A549 treated with RU486 at 1 μM for 4 hours (cell line): Measurements from ENCODE around the gene AP2M1. TPM values are rescaled to one million over a fixed set of nuclear protein-coding genes. Genes with fewer than 3 reads are reported as not detected.

Experiments used
- total RNA-seq: library from RNA; stranded (reverse); fragments of 200-300 nt; extraction: Qiagen RNA extraction; gene quantifications from 5 replicates; pipeline ENCODE4 v1.2.3, GENCODE V29; 2022; ENCODE audit warnings: low read depth

Gene AP2M1
- 292 to 335 TPM (median 319 TPM) in 5 replicates for total RNA-seq

DNA sequence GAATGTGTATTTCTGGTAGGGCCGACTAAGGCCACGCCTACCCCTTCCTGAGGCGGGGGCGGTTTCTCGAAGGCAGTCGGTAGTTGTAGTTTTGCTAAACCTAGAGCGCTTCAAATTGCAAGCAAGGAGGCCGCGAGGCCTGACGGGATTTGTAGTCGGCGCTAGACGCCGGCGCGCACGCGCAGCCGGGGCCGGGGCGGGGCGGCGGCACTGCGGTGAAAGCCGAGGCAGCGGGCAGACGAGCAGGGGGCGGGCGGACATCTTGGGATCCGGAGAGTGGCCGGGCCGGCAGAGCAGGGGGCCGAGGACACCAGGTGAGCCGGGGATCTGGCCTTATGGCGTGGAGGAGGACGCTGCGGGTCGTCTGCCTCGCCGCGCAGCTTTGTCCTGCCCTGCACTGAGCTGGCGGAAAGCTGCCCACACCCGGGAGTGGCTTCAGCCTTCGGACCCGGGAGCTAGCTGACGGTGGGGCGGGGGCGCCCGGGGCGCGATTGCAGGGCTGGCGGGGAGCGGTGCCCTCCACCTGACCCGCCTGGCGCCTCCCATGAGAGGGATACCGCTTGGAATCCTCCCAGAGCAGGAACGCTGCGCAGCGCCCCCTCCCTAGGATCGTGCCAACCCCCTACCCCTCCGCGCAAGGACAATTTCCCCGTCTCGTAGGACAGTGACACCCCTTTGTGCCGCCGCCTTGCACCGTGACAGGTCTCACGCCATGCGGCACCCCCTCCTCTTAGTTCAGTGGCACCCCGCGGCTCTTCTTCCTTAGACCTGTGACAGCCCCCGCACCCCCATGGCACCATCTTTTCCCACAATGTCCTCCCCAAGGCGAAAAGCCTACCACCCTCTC, at the start of gene AP2M1:
Gene AP2M1, plus strand, starts transcription at position 210 of the 847 bp plus-strand sequence. CDS start 2,139 bp downstream, outside the sequence.

DNA sequence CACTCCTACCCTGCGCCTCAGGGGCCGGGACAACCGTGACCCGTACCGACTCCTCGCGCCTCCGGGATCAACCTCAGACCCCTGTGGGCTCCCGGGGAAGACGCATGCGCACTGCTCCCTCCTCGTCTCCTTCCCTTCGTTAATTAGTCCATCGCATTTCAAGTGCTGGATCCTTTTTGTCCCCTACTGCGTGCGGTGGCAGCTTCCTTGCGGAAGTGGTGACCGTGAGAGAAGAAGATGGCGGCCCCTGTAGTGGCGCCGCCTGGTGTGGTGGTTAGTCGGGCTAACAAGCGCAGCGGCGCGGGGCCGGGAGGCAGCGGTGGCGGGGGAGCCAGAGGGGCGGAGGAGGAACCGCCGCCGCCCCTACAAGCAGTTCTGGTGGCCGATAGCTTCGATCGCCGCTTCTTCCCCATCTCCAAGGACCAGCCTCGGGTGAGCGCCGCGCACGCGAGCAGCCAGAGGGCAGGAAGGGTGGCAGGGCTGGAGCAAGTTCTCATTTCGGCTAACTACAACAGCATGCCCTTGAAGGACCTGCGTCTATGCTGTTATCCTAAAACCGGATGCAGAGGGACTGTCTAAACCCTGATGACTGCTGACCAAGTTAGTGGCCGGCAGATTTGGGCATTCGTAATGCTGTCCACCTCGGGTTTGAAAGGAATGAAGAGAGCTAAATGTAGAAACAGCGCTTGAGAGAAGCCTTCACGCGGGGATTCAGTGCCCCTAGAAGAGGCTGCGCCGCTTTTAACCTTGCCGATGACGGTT, 39.3 kb upstream of the AP2M1 start, which contains the start of gene EIF2B5:
Gene EIF2B5, plus strand, starts transcription at position 210 of the 762 bp plus-strand sequence. Its CDS starts 28 bp downstream, at position 238.

DNA sequence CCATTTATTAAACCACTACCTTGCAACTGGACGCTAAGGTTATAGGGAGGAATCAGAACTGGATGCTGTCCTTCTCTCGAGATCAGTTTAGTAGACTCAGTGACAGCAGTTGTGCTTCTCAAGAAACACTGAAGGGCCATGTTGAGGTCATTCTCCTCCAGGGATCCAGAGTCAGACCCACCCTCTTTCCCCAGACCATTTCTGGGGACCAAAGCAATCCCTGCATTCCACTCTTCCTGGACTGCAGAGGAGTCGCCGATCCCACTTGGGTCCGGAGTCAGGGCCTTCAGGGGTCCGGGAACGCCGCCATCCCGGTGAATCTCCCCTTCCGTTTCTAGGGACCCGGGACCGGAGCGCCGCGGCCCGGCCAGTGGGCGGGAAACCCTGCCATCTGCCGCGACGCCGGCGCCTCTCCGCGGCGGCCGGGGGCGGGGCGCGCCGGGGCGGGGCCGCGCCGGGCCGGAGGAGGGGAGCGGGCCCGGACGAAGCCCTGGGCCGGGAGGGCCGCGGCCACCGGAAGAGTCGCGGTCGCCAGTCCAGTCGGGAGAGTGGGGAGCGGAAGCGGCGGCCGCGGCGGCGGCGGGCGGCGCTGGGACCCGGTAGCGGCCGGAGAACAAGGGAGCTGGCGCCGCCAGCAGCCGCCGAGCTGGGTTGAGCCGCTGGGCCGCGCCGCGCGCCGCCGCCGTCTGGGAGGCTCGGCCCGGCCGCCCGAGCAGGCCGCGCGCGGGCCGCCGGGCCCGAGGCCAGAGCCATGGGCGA, 19.6 kb upstream of the AP2M1 start, which contains the start of gene DVL3:
Gene DVL3, plus strand, starts transcription at position 493 of the 759 bp plus-strand sequence. Its CDS starts 259 bp downstream, at position 752.

DNA sequence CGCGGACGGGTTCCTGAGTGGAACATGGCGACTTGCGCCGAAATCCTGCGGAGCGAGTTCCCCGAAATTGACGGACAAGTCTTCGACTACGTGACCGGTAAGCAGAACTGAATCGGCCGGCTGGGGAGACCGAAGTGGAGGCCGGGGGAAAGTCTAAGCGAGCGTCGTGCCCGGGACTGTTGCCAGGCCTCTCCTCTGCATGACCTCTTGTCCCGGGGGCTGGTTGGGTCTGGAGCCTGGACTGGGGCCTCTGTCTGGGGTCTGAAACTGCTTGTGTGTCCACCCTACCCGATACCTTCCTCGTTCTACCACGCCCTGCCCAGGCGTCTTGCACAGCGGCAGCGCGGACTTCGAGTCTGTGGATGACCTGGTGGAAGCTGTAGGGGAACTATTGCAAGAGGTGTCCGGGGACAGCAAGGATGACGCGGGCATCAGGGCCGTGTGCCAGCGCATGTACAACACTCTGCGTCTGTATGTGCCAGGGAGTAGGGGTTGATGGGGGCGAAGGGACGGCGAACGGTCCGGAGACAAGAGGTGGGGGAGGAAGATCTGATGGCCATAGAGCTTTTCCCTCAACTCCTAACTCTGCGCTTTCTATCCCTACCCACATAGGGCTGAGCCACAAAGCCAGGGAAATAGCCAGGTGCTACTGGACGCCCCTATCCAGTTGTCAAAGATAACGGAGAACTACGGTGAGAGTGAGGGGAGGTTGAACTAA, 11.7 kb downstream of the AP2M1 start, which contains the start of gene ABCF3:
Gene ABCF3, plus strand, starts transcription at position 16 of the 718 bp plus-strand sequence. Its CDS starts 9 bp downstream, at position 25.

DNA sequence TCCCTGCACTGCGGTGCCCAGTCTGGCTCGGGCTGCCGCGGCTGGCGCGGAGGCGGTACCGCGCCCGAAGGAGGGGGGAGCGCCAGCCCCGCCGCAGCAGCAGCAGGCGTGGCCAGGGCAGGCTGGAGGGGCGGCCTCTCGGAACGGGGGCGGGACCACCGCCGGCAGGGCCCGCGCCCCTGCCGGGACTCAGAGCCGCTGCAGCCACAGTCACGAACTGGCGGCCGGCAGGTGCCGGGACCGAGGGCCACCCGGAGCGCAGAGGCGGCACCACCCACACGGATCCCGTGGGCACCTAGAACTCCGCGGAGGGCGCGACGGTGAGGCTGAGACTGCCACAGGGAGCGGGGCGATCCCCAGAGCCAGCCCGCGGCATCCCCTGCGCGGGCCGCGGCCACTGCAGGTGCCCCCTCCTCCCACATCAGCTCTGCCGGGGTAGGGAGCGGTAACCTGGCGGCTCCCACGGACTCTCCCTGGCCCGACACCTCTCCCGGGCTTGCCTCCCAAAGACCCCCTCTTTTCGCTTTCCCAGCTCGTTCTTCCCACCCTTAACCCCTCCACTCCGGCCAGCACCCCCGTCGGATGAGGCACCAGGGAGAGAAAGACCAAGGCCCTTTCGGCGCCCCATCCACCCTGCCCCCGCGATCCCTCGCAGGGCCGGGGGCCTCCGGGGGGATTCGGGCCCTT, 54.9 kb downstream of the AP2M1 start, which contains the start of gene VWA5B2:
Gene VWA5B2, plus strand, starts transcription at position 192 of the 687 bp plus-strand sequence. CDS start 944 bp downstream, outside the sequence.

Other genes with a start within 250 kb of the AP2M1 start
- gene ABCC5, start 157.0 kb upstream of the AP2M1 start, total RNA-seq, result 11.0 to 14.3 TPM (median 13.7 TPM) in 5 replicates
- not detected in 5 replicates for gene HTR3D, start 143.1 kb upstream of the AP2M1 start, total RNA-seq
- gene HTR3C, start 121.8 kb upstream of the AP2M1 start, total RNA-seq, result not detected in 5 replicates
- gene HTR3E, start 77.8 kb upstream of the AP2M1 start, total RNA-seq, result not detected in 5 replicates
- 27.3 to 30.4 TPM (median 28.5 TPM) in 5 replicates for gene EIF2B5, start 39.5 kb upstream of the AP2M1 start, total RNA-seq
- 17.4 to 26.4 TPM (median 25.2 TPM) in 5 replicates for gene DVL3, start 19.5 kb upstream of the AP2M1 start, total RNA-seq
- 33.3 to 36.1 TPM (median 34.4 TPM) in 5 replicates for gene ABCF3, start 11.3 kb downstream of the AP2M1 start, total RNA-seq
- 0.24 to 0.54 TPM (median 0.44 TPM) in 5 replicates for gene VWA5B2, start 54.7 kb downstream of the AP2M1 start, total RNA-seq
- 54.1 to 81.7 TPM (median 74.6 TPM) in 5 replicates for gene ALG3, start 74.1 kb downstream of the AP2M1 start, total RNA-seq
- gene EEF1AKMT4, start 74.8 kb downstream of the AP2M1 start, total RNA-seq, result 8.7 to 14.7 TPM (median 12.7 TPM) in 5 replicates
- 0.72 to 1.6 TPM (median 1.3 TPM) in 5 replicates for gene CAMK2N2, start 86.7 kb downstream of the AP2M1 start, total RNA-seq
- gene ECE2, start 101.2 kb downstream of the AP2M1 start, total RNA-seq, result not detected in 5 replicates
- 323 to 418 TPM (median 327 TPM) in 5 replicates for gene PSMD2, start 124.4 kb downstream of the AP2M1 start, total RNA-seq
- 253 to 285 TPM (median 259 TPM) in 5 replicates for gene EIF4G1, start 139.8 kb downstream of the AP2M1 start, total RNA-seq
- gene FAM131A, start 162.7 kb downstream of the AP2M1 start, total RNA-seq, result 7.5 to 11.3 TPM (median 10.3 TPM) in 5 replicates
- gene CLCN2, start 186.8 kb downstream of the AP2M1 start, total RNA-seq, result 4.1 to 6.6 TPM (median 5.4 TPM) in 5 replicates
- 72.7 to 79.0 TPM (median 75.1 TPM) in 5 replicates for gene POLR2H, start 186.9 kb downstream of the AP2M1 start, total RNA-seq
- not detected in 5 replicates for gene THPO, start 203.4 kb downstream of the AP2M1 start, total RNA-seq
- gene CHRD, start 205.2 kb downstream of the AP2M1 start, total RNA-seq, result 0.11 to 0.37 TPM (median 0.27 TPM) in 5 replicates